HUDEP-2 (cell line): Measurements from ENCODE around the gene RUNDC3A.
"Not testable (repeated sequence)": the region's sequence is repeated elsewhere in the genome, so short reads cannot be mapped to it uniquely, and the experiment has no call there.

Source experiments
- DNase-seq, 76 experiments: peaks; one replicate each; lab custom pipeline; 2025; ENCODE audit not compliant: unreplicated experiment in 76 of 76; lab: John Stamatoyannopoulos, UW

Gene RUNDC3A

DNA sequence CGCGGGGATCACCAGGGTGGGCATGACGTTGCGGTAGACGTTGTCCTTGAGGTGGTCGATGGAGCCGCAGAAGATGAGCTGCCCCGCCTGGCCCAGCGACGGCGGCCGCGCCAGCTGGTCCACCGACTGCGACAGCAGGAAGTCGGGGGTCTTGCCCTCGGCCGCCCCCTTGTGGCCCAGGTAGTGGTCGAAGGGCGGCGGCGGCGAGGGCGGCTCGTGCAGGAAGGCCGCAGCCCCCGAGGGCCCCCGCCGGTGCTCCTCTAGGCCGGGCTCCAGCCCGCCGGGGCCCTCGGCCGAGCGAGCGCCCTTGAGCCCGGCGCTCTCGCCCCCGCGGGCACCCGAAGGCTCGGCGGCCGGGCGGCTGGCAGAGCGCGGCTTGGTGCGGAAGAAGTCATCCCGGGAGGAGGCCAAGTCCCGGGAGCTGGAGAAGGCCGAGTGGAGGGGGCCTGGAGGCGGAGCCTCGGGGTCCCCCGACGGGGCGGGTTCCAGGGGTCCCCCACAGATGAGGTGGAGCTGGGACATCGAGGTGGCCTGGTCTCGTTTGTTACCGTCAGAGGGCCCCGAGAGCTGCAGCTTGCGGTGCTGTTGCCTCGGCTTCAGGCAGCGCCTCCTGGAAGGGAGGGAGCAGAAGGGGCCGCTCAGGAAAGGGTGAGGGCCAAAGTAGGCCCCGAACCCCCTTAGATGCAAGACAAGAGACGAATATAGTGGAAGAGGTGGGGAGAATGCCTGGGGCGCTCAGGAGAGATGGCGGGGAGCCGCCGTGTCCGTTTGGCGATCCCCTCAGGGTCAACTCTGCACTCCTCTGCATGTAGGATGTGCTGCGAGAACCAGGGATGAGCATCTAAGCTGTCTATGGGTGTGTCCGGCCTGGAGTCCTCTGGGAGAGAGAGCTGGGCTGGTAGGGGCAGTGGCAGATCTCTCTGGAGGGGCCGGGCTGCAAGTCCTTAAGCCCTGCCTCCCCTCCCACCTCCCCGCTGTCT lies 46.5 kb downstream of the RUNDC3A start:
- peak in 33 of 76 experiments; percentile 5 to 66 (median 27) for DNase-seq

GRCh38 chr17:44355642-44356099 lies 47.3 kb downstream of the RUNDC3A start:
- no peak for DNase-seq

DNA sequence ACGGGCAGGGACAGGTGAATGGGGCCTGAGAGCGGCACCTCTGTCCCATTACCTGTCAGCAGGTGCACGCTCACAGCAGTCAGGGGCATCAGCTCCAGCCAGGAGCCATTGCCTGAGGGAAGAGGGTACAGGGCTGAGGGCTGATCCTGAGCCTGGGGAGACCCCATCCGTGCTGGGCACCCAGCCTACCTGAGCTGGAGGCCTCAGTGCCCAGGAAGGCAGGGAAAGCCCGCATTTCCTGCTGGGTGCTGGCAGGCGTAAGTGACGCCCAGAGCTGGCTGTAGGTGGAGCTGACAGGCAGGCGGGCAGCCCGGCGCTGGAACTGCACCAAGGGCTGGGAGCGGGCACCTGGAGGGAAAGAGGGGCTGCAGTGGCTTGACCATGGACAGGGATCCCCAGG lies 47.8 kb downstream of the RUNDC3A start:
- no peak for DNase-seq

GRCh38 chr17:44358066-44358465 lies 49.7 kb downstream of the RUNDC3A start:
- DNase-seq: no peak

- no peak for DNase-seq
Observed at GRCh38 chr17:44359006-44359405, 50.6 kb downstream of the RUNDC3A start.

GRCh38 chr17:44359458-44360143 lies 51.2 kb downstream of the RUNDC3A start:
- no peak for DNase-seq

GRCh38 chr17:44360144-44360533 lies 51.7 kb downstream of the RUNDC3A start:
- DNase-seq: no peak

- no peak for DNase-seq
Observed at GRCh38 chr17:44360826-44361225, 52.4 kb downstream of the RUNDC3A start.

GRCh38 chr17:44361292-44362260 lies 53.2 kb downstream of the RUNDC3A start:
- DNase-seq: no peak

- DNase-seq: no peak
Observed at GRCh38 chr17:44362459-44362948, 54.1 kb downstream of the RUNDC3A start.

DNA sequence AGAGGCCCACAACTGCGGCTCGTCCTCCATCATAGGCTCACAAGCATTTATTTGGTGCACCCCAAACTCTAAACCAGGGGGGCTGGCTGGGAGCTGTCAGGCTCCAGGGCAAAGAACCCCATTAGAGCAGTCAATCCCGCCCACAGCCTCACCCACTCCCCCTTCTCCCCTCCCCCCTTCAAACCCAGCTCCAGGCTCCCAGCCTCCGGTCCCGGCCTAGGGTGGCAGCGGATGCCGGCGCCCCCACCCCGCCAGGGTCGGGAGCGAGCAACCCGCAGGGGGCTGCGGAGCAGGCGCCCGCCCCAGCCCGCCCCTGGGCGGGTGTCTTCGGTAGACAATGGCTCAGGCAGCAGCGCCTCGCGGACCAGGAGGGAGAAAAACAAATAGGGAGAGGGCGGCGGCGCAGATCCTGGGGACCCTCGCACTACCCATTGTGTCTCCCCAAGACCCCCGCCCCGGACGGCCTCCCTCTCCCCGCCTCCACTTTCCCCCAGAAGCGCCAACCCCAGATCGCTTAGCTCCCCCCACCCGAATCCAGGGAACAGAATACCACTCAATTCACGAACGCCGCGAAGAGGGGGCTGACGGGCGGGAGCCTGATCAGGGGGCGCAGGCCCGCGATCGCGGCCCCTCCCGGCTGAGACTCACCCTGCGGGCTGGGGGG lies 54.7 kb downstream of the RUNDC3A start:
- peak in 2 of 76 experiments; percentile 24 to 41 for DNase-seq

DNA sequence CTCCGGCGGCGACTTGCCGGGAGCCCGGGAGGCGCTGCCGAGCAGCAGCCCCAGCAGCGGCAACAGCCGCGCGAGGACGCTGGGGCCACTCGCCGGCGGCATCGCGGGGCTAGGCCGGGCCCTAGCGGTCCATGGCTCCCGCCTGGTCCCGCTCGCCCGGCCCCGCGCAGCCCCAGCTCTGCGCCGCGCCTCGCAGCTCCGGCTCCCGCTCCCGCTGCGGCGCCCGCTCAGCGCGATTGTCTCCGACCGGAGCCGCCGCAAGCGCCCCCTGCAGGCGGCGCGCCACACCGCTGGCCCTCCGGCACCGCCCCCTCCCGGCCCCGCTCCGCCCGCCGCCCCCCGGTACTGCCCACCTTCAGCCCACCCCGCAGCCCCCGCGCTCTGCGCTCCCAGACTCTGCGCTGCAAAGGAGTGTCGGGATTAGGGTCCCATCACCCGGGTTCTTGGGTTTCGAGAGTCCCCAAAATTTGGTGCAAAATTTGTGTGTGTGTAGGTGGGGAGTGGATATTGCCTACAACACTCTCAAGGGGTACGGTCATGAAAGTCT lies 55.3 kb downstream of the RUNDC3A start, which contains the start of gene FAM171A2:
Gene FAM171A2, minus strand, starts transcription at position 241 of the 547 bp plus-strand sequence. Its CDS starts 139 bp downstream, at position 102.
- DNase-seq: peak in 41 of 76 experiments; percentile 5 to 60 (median 33)

DNA sequence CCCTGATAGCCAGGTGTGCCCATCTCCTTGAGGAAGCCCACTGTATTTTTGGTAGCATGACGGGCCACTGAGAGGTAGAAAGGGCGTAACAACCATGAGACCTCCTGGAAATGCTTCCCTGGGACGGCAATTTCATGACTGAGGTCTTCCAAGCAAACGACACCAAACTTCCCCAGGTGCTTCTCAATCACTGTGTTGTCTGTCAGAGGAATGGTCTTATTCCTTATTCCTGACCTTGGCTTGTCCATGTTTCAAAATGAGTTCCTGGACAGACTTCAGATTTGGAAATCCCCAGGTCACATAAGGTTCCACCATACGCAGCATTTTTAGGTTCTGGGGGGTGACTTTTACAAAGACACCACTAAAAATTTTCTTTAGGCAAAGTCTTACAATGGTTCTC lies 56.6 kb downstream of the RUNDC3A start:
- not testable (repeated sequence) for DNase-seq

GRCh38 chr17:44367231-44367979 lies 59.0 kb downstream of the RUNDC3A start:
- peak in 29 of 76 experiments; percentile 7 to 61 (median 36) for DNase-seq
